Upper lobe of left lung (tissue), 4 donors: Measurements from ENCODE around the gene TEX19.

Source experiments
- CTCF ChIP-seq, 6 experiments: fragments of 450-650 bp in 4 of 6; fragments of 200-600 bp in 2 of 6; sonication (generic) in 2 of 6; IDR thresholded peaks; one replicate each; pipeline ENCODE4 v1.5.1; 2016 to 2019; ENCODE audit warnings: antibody characterized with exemption in 6 of 6
- POLR2A ChIP-seq, 4 donors: fragments of 450-650 bp; IDR thresholded peaks; one replicate each; pipeline ENCODE4 v1.5.1; 2016 to 2017; ENCODE audit warnings: antibody characterized with exemption in 4 of 4, mild to moderate bottlenecking in 2 of 4

DNA sequence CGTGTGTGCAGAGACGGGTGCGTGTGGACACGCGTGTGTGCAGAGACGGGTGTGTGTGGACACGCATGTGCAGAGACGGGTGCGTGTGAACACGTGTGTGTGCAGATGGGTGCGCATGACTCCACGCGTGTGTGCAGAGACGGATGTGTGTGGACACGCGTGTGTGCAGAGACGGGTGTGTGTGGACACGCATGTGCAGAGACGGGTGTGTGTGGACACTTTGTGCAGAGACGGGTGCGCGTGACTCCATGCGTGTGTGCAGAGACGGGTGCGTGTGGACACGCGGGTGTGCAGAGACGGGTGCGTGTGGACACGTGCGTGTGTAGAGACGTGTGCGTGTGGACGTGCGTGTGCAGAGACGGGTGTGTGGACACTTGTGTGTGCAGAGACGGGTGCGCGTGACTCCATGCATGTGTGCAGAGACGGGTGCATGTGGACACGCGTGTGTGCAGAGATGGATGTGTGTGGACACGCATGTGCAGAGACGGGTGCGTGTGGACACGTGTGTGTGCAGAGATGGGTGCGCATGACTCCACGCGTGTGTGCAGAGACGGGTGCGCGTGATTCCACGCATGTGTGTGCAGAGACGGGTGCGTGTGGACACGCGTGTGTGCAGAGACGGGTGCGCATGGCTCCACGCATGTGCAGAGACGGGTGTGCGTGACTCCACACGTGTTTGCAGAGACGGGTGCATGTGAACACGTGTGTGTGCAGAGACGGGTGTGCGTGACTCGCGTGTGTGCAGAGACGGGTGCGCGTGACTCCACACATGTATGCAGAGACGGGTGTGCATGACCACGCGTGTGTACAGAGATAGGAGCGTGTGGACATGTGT is 40.1 kb upstream of the TEX19 start:
- TF ChIP-seq CTCF (IDR thresholded peaks at IDR 0.05), result no peak
- TF ChIP-seq POLR2A (IDR thresholded peaks at IDR 0.05), result no peak
